GM18861 (cell line): ENCODE data around the gene SLFNL1.
A peak's percentile ranks its signal among the peaks of the same experiment; 100 is the strongest.

Experiments
- ATAC-seq: cut with Tn5 transposase; IDR thresholded peaks from one replicate; pipeline ENCODE4 v1.9.1; 2021; ENCODE audit not compliant: unreplicated experiment

Gene SLFNL1

GRCh38 chr1:40987439-40988276, 33.9 kb downstream of the SLFNL1 start:
- no peak for ATAC-seq

- no peak for ATAC-seq
Measured at GRCh38 chr1:40986956-40987355, 34.6 kb downstream of the SLFNL1 start.

GRCh38 chr1:40986328-40986783, 35.2 kb downstream of the SLFNL1 start:
- ATAC-seq, result no peak

- no peak for ATAC-seq
Measured at GRCh38 chr1:40985875-40986274, 35.6 kb downstream of the SLFNL1 start.

GRCh38 chr1:40985161-40985560, 36.4 kb downstream of the SLFNL1 start:
- ATAC-seq, result no peak

GRCh38 chr1:40984531-40984930, 37.0 kb downstream of the SLFNL1 start:
- no peak for ATAC-seq

GRCh38 chr1:40984066-40984465, 37.5 kb downstream of the SLFNL1 start:
- no peak for ATAC-seq

- no peak for ATAC-seq
Measured at GRCh38 chr1:40983286-40983685, 38.2 kb downstream of the SLFNL1 start.

- no peak for ATAC-seq
Measured at GRCh38 chr1:40982721-40983120, 38.8 kb downstream of the SLFNL1 start.

GRCh38 chr1:40981691-40982448, 39.7 kb downstream of the SLFNL1 start:
- ATAC-seq, result no peak

- ATAC-seq, result peak; percentile 3
Measured at GRCh38 chr1:40980453-40981121, 40.9 kb downstream of the SLFNL1 start.

GRCh38 chr1:40980068-40980452, 41.5 kb downstream of the SLFNL1 start:
- ATAC-seq, result peak; percentile 11

- peak; percentile 81 for ATAC-seq
Measured at GRCh38 chr1:40979241-40980067, 42.1 kb downstream of the SLFNL1 start, which contains the start of gene CTPS1. Gene CTPS1 (plus strand): TSS chr1:40979696. CDS start chr1:40983291, 3,595 bp downstream.

- no peak for ATAC-seq
Measured at GRCh38 chr1:40978886-40979240, 42.7 kb downstream of the SLFNL1 start.

GRCh38 chr1:40977716-40978115, 43.8 kb downstream of the SLFNL1 start:
- ATAC-seq, result no peak

- no peak for ATAC-seq
Measured at GRCh38 chr1:40976952-40977690, 44.4 kb downstream of the SLFNL1 start.

GRCh38 chr1:40974945-40975344, 46.6 kb downstream of the SLFNL1 start:
- no peak for ATAC-seq

- ATAC-seq, result no peak
Measured at GRCh38 chr1:40973912-40974311, 47.6 kb downstream of the SLFNL1 start.

GRCh38 chr1:40971966-40972365, 49.6 kb downstream of the SLFNL1 start:
- ATAC-seq, result no peak

- ATAC-seq, result no peak
Measured at GRCh38 chr1:40969445-40969844, 52.1 kb downstream of the SLFNL1 start.
